NB4 (cell line): Measurements from ENCODE around the gene SEPTIN10.

Experiments
- DNase-seq: peaks from one replicate; pipeline ENCODE4 v3.0.0; 2010; ENCODE audit warnings: low read depth
- H3K4me3 ChIP-seq: one replicate; pipeline ENCODE4 v1.5.1; 2011; ENCODE audit warnings: mild to moderate bottlenecking, low read depth, low read length, moderate library complexity
- MYC ChIP-seq: IDR thresholded peaks from 2 replicates; pipeline ENCODE4 v1.6.1; 2011; ENCODE audit warnings: low read depth, low read length
- POLR2A ChIP-seq: IDR thresholded peaks from 2 replicates; pipeline ENCODE4 v1.6.1; 2011; ENCODE audit warnings: mild to moderate bottlenecking; ENCODE audit not compliant: insufficient read length; ENCODE audit errors: extremely low read depth
- TF ChIP-seq, protein P1 (sequence below): IDR thresholded peaks from one replicate; pipeline ENCODE4 v1.5.1; 2012; ENCODE audit warnings: low read depth, low read length
- TF ChIP-seq, protein P2 (sequence below): IDR thresholded peaks from 2 replicates; pipeline ENCODE4 v1.6.1; 2011; ENCODE audit warnings: low read depth, low read length

Gene SEPTIN10

DNA sequence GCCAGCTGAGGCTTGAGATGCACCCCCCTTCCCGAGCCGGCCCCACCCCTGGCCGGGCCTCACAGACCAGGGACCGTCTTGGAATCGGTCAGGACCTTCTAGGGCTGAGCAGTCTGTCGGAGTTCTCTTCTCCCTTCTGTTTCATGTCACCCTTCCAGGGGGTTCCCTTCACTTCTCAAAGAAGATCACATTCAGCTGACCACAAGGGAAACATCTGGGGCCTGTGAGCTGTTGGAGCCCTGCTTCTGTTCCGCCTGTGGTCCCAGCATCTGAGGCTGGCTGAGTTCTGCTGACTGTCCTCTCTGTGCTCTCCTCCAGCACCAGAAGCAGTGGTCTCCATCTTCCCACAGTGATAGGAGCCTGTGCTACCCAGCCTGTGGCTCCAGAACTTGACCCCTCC, 106.5 kb downstream of the SEPTIN10 start:
- TF ChIP-seq POLR2A (no peak), MYC (no peak)
- TF ChIP-seq, protein P1, sequence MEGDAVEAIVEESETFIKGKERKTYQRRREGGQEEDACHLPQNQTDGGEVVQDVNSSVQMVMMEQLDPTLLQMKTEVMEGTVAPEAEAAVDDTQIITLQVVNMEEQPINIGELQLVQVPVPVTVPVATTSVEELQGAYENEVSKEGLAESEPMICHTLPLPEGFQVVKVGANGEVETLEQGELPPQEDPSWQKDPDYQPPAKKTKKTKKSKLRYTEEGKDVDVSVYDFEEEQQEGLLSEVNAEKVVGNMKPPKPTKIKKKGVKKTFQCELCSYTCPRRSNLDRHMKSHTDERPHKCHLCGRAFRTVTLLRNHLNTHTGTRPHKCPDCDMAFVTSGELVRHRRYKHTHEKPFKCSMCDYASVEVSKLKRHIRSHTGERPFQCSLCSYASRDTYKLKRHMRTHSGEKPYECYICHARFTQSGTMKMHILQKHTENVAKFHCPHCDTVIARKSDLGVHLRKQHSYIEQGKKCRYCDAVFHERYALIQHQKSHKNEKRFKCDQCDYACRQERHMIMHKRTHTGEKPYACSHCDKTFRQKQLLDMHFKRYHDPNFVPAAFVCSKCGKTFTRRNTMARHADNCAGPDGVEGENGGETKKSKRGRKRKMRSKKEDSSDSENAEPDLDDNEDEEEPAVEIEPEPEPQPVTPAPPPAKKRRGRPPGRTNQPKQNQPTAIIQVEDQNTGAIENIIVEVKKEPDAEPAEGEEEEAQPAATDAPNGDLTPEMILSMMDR, result no peak
- TF ChIP-seq, protein P2, sequence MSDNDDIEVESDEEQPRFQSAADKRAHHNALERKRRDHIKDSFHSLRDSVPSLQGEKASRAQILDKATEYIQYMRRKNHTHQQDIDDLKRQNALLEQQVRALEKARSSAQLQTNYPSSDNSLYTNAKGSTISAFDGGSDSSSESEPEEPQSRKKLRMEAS, result no peak
- peak; percentile 44 for DNase-seq
- no peak overlapping the region for H3K4me3 ChIP-seq

- no peak overlapping the region for H3K4me3 ChIP-seq
- TF ChIP-seq POLR2A (no peak), MYC (no peak)
- TF ChIP-seq, protein P1, result no peak
- TF ChIP-seq, protein P2, result no peak
- DNase-seq, result no peak
Observed at GRCh38 chr2:109503191-109503590, 110.6 kb downstream of the SEPTIN10 start.

GRCh38 chr2:109501461-109501860, 112.3 kb downstream of the SEPTIN10 start:
- TF ChIP-seq MYC (no peak), POLR2A (no peak)
- TF ChIP-seq, protein P1, result no peak
- TF ChIP-seq, protein P2, result no peak

DNA sequence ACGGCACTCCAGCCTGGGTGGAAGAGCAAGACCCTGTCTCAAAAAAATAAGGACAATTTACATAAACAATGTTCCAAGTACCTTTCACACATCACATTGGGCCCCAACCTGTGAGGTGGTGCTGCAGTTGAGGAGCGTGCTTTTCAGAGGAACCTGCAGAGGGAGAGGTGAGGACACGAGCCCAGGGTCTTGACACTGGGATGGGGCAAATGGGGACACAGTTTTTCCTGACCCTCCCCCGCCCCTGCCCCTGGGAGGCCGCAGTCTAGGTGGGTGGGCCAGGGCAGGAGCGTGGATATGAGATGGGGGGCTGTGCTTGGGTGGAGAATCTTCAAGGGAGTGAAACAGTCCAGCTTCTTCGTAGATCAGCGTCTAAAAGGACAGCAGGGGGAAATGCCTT, 112.9 kb downstream of the SEPTIN10 start:
- TF ChIP-seq, protein P2, result no peak
- TF ChIP-seq POLR2A (no peak), MYC (no peak)
- TF ChIP-seq, protein P1, result no peak
- no peak overlapping the region for H3K4me3 ChIP-seq
- DNase-seq, result no peak

More at GRCh38 chr2:109501461-109501860, 112.3 kb downstream of the SEPTIN10 start:
- H3K4me3 ChIP-seq, result no peak overlapping the region
- DNase-seq, result no peak

DNA sequence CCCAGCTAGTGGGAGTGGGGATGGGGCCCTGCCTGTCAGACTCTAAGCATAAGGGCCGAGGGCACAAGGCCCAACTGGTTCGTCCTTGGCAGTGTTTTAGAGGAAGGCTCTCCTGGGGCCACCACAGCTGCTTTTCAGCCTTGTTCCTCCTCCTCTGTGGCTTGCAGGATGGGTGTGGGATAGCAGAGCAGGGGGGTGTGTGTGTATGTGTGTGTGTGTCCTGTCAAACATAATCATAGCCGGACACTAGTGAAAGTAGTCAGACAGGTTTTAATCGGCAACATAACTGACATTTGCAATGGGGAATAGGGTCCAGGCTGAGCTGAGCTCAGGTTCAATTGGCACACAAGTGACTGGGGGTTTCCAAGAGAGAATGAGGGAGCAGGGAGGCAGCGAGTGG, 114.2 kb downstream of the SEPTIN10 start:
- no peak for DNase-seq
- TF ChIP-seq MYC (no peak), POLR2A (no peak)
- TF ChIP-seq, protein P2, result no peak
- TF ChIP-seq, protein P1, result no peak
- no peak overlapping the region for H3K4me3 ChIP-seq

- TF ChIP-seq MYC (no peak), POLR2A (no peak)
- TF ChIP-seq, protein P2, result no peak
- TF ChIP-seq, protein P1, result no peak
- no peak for DNase-seq
- H3K4me3 ChIP-seq, result no peak overlapping the region
Observed at GRCh38 chr2:109498906-109499305, 114.9 kb downstream of the SEPTIN10 start.
